Keratinocyte (primary cell): Measurements from ENCODE around the gene GPR45. TPM values are rescaled to one million over a fixed set of nuclear protein-coding genes. Genes with fewer than 3 reads are reported as not detected.

Experiments
- DNase-seq: peaks from one replicate; pipeline ENCODE4 v3.0.0-alpha.2; 2011; ENCODE audit warnings: low read depth, missing footprints, low spot score
- FAIRE-seq: peaks from 2 replicates; lab custom pipeline; 2011; peaks lifted over from hg19 to GRCh38; lab: Jason Lieb, UNC
- H2AFZ ChIP-seq: 2 replicates; pipeline ENCODE4 v1.6.0; 2012; ENCODE audit warnings: low read length, control low read depth, inconsistent platforms; ENCODE audit not compliant: control insufficient read depth
- H3K27ac ChIP-seq: 2 replicates; pipeline ENCODE4 v1.5.1; 2011; ENCODE audit warnings: low read length; ENCODE audit not compliant: control insufficient read depth, insufficient read depth
- H3K27me3 ChIP-seq: 3 replicates; pipeline ENCODE4 v1.6.0; 2011; ENCODE audit warnings: low read length; ENCODE audit not compliant: control insufficient read depth, insufficient read depth; ENCODE audit errors: extremely low read depth
- H3K36me3 ChIP-seq, 2 experiments: 2 replicates in 1 of 2; 3 replicates in 1 of 2; pipeline ENCODE4 v1.5.1; 2011; ENCODE audit warnings: low read length in 2 of 2, mild to moderate bottlenecking in 1 of 2; ENCODE audit not compliant: control insufficient read depth in 2 of 2, insufficient read depth in 2 of 2; ENCODE audit errors: extremely low read depth in 1 of 2
- H3K4me1 ChIP-seq: 3 replicates; pipeline ENCODE4 v1.5.1; 2011; ENCODE audit warnings: low read length; ENCODE audit not compliant: control insufficient read depth, insufficient read depth; ENCODE audit errors: extremely low read depth
- H3K4me2 ChIP-seq: 3 replicates; pipeline ENCODE4 v1.6.0; 2011; ENCODE audit warnings: low read depth, low read length; ENCODE audit not compliant: control insufficient read depth, insufficient read depth; ENCODE audit errors: extremely low read depth
- H3K4me3 ChIP-seq, 3 experiments: fragments of 200-600 bp in 1 of 3; sonication (generic) in 1 of 3; 2 replicates in 2 of 3; 3 replicates in 1 of 3; pipeline ENCODE4 v1.5.1; 2011 to 2016; ENCODE audit warnings: low read length in 3 of 3, mild to moderate bottlenecking in 3 of 3, control low read depth in 2 of 3, inconsistent platforms in 1 of 3, low read depth in 1 of 3, mixed read lengths in 1 of 3, mixed run types in 1 of 3, moderate library complexity in 1 of 3; ENCODE audit not compliant: control insufficient read depth in 2 of 3, insufficient read depth in 2 of 3; ENCODE audit errors: extremely low read depth in 1 of 3
- H3K79me2 ChIP-seq: 2 replicates; pipeline ENCODE4 v1.6.0; 2012; ENCODE audit warnings: low read length; ENCODE audit not compliant: control insufficient read depth, insufficient read depth
- H3K9ac ChIP-seq: 3 replicates; pipeline ENCODE4 v1.6.0; 2011; ENCODE audit warnings: low read length; ENCODE audit not compliant: control insufficient read depth, insufficient read depth; ENCODE audit errors: extremely low read depth
- H3K9me1 ChIP-seq: 3 replicates; pipeline ENCODE4 v1.6.0; 2011; ENCODE audit warnings: low read length; ENCODE audit not compliant: control insufficient read depth, insufficient read depth; ENCODE audit errors: extremely low read depth
- H3K9me3 ChIP-seq: 2 replicates; pipeline ENCODE4 v1.5.1; 2012; ENCODE audit warnings: low read depth, low read length; ENCODE audit not compliant: control insufficient read depth
- H4K20me1 ChIP-seq: 3 replicates; pipeline ENCODE4 v1.6.0; 2011; ENCODE audit warnings: low read length; ENCODE audit not compliant: control insufficient read depth, insufficient read depth; ENCODE audit errors: extremely low read depth
- CTCF ChIP-seq, 3 experiments: IDR thresholded peaks in 1 of 3; conservative IDR thresholded peaks in 1 of 3; optimal IDR thresholded peaks in 1 of 3; 2 replicates in 2 of 3; 3 replicates in 1 of 3; pipeline versions ENCODE3 to v1.5.1; 2011; ENCODE audit warnings: low read length in 3 of 3, mild to moderate bottlenecking in 3 of 3, moderate library complexity in 2 of 3, control low read depth in 1 of 3, inconsistent platforms in 1 of 3; ENCODE audit not compliant: insufficient read depth in 2 of 3; ENCODE audit errors: extremely low read depth in 1 of 3
- EZH2 ChIP-seq: IDR thresholded peaks from one replicate; pipeline ENCODE4 v1.6.1; 2012; ENCODE audit warnings: inconsistent platforms, mild to moderate bottlenecking, low read length, moderate library complexity
- dilution Hi-C: fragments of 300-500 bp; cut with MboI; formaldehyde crosslinking; loops from one replicate; pipeline ENCODE4 v1.7.0; 2020; ENCODE audit warnings: low sequenced_read_pairs; ENCODE audit not compliant: extremely low pct_ligation_motif_present
- polyA plus RNA-seq, 5 experiments: library from polyadenylated mRNA; depleted of rRNA in 3 of 5; stranded (reverse) in 3 of 5; stranded (forward) in 1 of 5; unstranded in 1 of 5; fragments of >200 nt; gene quantifications; 1 replicate in 1 of 5; 2 replicates in 3 of 5; 3 replicates in 1 of 5; pipeline versions ENCODE4 v1.2.1 to v1.2.3, GENCODE V29; 2011 to 2012; ENCODE audit warnings: missing spikeins in 2 of 5, low read depth in 1 of 5, low replicate concordance in 1 of 5

The GPR45 gene
- polyA plus RNA-seq, 1 donor (not counting 4 experiments of a cell fraction or from before 2014, with no cell fraction given), result not detected

- no peak overlapping the region for H3K4me3 ChIP-seq
- H4K20me1 ChIP-seq, result no peaks in the 10 kb centered on the region
- no peaks in the 10 kb centered on the region for H3K36me3 ChIP-seq
- FAIRE-seq, result no peak
- no peak for TF ChIP-seq EZH2
- no peak for TF ChIP-seq CTCF (optimal IDR thresholded peaks at IDR 0.05 in 1 of 3, IDR thresholded peaks at IDR 0.05 in 1 of 3, conservative IDR thresholded peaks at IDR 0.05 in 1 of 3; ENCODE audit: extremely low read depth in 1 of 3, insufficient read depth in 2 of 3, low read length in 3 of 3)
- no peaks in the 10 kb centered on the region for H3K27me3 ChIP-seq
- no peaks in the 10 kb centered on the region for H3K4me1 ChIP-seq
- H3K9ac ChIP-seq, result no peak overlapping the region
- no peaks in the 10 kb centered on the region for H3K9me1 ChIP-seq
- dilution Hi-C loops, result no loop called here
- no peak for DNase-seq
- no peak overlapping the region for H3K27ac ChIP-seq
- H3K4me2 ChIP-seq, result no peak overlapping the region
- H2AFZ ChIP-seq, result no peak overlapping the region
- no peaks in the 10 kb centered on the region for H3K79me2 ChIP-seq
- no peaks in the 10 kb centered on the region for H3K9me3 ChIP-seq
Measured at GRCh38 chr2:105242286-105242993, 897 bp downstream of the GPR45 start.

GRCh38 chr2:105243961-105244360, 2.4 kb downstream of the GPR45 start:
- no peak overlapping the region for H3K27ac ChIP-seq
- H2AFZ ChIP-seq, result no peak overlapping the region
- no peak overlapping the region for H3K4me3 ChIP-seq
- H3K9me1 ChIP-seq, result no peaks in the 10 kb centered on the region
- no peaks in the 10 kb centered on the region for H3K79me2 ChIP-seq
- no peak for TF ChIP-seq CTCF (optimal IDR thresholded peaks at IDR 0.05 in 1 of 3, IDR thresholded peaks at IDR 0.05 in 1 of 3, conservative IDR thresholded peaks at IDR 0.05 in 1 of 3; ENCODE audit: extremely low read depth in 1 of 3, insufficient read depth in 2 of 3, low read length in 3 of 3)
- TF ChIP-seq EZH2, result no peak
- no peaks in the 10 kb centered on the region for H3K4me1 ChIP-seq
- H3K9me3 ChIP-seq, result no peaks in the 10 kb centered on the region
- H3K9ac ChIP-seq, result no peak overlapping the region
- no peak overlapping the region for H3K4me2 ChIP-seq
- H3K36me3 ChIP-seq, result no peaks in the 10 kb centered on the region
- dilution Hi-C loops, result no loop called here
- FAIRE-seq (no peak), DNase-seq (no peak)
- H4K20me1 ChIP-seq, result no peaks in the 10 kb centered on the region
- H3K27me3 ChIP-seq, result peaks cover 4% of the 10 kb centered on the region
